Germinal center (tissue), 1 donor: Measurements from ENCODE around the gene PPP1R14D.
"Not testable (repeated sequence)": the region's sequence is repeated elsewhere in the genome, so short reads cannot be mapped to it uniquely, and the experiment has no call there.

Experiments
- DNase-seq: peaks from one replicate; pipeline ENCODE4 v3.0.0; 2012; ENCODE audit warnings: mixed read lengths, low spot score

The PPP1R14D gene, protein sequence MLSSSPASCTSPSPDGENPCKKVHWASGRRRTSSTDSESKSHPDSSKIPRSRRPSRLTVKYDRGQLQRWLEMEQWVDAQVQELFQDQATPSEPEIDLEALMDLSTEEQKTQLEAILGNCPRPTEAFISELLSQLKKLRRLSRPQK

DNA sequence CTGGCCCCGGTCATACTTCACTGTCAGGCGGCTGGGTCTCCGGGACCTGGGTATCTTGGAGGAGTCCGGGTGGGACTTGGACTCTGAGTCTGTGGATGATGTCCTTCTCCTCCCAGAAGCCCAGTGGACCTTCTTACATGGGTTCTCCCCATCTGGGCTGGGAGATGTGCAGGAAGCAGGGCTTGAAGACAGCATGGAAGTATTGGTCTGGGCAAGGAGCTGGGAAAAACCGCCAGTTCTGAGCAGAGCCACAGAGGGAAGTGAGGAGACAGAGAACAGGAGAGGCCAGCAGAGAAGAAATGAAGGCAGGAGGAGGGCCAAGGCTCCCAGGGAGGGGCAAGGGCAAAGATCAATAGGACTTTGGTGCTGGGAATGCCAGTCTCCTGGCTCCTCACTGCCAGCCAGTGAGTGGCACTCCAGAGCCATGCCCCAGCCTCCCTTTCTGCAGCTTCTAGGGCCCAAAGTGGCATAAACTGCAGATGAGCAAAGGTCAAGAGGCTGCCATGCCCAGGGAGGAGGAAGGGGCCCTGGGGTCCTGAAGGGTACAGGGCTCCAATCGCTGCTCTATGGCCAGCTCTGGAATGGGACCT lies at the start of gene PPP1R14D:
TSS of gene PPP1R14D (minus strand) at position 262 of the 590 bp plus-strand sequence. CDS start at position 195, 67 bp downstream.
- no peak for DNase-seq

DNA sequence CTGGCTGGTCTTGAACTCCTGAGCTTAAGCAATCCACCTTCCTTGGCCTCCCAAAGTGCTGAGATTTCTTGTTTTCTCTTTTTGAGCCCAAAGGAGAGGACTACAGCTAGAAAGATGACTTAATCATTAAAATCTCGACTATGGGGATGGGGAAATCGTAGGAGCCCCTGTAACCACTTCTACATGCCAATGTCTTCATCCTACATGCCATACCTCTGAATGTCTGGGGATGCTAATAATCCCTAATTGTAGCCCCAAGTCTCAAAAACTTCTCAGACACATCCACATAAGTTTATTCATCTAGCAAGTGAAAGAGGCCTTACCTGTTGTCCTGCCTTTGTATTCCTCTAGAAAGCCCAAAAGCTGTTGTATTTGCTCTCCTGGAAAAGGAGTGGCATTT lies 49.2 kb upstream of the PPP1R14D start:
- DNase-seq = no peak

DNA sequence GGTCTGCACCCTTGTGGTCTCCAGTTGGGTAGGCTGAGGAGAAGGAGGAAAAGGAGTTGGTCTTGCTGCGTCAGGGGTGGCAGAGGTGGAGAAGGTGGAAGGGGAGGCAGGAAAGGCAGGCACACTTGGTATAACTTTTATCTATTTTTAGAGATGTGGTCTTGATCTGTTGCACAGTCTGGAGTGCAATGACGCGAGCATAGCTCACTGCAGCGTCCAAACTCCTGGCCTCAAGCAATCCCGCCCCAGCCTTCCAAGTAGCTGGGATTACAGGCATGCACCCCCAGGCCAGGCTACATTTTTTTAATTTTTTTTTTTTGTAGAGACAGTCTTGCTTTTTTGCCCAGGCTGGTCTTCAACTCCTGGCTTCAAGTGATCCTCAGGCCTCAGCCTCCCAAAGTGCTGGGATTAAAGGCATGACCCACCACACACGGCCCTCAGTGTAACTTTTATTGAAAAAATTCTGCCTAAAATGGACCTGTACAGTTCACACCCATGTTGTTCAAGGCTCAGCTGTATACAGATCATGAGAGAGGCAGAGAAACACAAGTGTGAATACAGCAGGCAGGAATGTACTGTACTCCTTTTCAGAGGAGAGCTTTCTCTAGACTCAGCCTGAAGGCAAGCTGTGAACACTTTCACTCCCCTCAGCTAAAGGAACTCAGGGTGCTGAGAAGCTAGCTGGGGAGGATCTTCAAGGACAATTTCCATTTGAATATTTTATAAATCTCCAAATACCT lies 47.7 kb upstream of the PPP1R14D start:
- no peak for DNase-seq

DNA sequence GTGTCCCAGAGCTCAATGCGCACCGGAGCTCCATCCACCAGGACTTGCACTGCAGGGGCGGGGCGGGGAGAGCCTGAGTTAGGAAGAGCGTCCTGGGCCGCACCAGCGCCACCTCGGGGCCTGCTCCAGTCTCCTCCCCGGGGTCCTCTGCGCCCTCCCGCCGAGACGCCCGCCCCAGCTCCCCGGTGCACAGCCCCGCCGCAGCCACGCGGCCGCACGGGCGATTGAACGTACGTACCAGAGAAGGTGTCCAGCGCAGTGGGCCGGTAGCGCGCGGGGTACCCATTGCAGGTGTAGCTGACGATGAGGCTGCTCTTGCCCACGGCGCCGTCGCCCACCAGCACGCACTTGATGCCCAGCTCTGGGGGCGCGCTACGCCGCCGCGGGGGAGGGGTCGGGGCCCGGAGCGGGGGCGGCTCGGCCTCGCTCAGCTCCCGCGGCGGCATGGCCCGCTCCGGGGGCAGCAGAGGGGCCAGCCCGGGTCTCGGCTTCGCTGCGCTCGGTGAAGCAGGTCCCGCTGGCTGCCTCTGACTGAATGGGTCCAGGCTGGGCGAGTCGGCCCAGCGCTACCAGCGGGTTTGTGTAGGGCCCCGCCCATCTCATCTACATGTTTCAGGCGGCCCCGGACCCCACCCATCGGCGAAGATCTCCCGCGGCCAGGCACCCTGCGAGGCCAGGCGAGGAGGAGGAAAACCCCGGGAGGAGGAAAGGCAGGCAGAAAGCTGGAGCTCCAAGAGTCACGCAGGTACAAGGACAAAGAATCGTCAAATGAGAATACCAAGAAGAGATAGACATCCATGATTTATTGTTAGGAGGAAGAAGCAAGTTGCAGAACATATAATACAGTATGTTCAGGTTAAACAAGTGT lies 45.4 kb upstream of the PPP1R14D start, which contains the start of gene RHOV:
TSS of gene RHOV (minus strand) at position 541 of the 868 bp plus-strand sequence. CDS start at position 446, 95 bp downstream.
- peak; percentile 81 for DNase-seq

DNA sequence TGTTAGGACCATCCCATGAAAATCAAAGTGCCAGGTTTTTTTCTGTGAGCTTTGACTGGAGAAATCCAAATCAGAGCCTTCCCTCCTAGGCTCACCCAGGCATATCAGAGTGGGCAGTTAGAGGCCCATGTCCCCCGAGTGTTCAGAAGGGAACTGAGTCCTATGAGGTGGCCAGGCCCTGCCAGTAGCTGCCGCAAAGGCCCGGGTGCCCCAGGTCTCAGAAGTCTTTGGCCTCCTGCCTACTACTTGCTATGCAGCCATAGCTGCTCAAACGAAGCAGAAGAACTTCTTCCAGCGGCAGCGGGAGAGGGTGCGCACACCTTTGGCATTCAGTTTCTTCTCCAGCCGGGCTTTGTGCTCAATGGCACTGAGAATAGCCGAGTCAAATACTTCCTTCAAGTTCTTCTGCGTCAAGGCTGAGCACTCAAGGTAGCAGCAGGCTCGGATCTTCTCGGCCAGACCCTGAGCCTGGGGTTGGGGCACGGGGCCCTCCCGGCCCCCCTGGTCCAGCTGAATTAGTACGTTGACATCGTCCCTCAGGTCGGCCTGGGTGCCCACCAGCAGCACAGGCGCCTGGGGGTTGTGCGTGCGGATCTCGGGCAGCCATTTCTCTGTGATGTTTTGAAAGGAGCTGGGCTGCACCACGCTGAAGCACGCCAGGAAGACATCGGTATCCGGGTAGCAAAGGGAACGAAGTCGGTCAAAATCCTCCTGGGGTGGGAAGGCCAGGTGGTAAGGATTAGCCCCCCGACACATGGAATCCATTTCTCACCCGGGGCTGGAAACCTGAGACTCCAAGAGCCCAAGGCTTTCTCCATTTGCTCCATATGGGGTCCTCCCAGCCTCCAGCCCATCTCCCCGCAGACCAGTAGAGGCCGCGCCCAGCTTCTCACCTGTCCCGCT lies 44.5 kb upstream of the PPP1R14D start:
- DNase-seq = no peak

DNA sequence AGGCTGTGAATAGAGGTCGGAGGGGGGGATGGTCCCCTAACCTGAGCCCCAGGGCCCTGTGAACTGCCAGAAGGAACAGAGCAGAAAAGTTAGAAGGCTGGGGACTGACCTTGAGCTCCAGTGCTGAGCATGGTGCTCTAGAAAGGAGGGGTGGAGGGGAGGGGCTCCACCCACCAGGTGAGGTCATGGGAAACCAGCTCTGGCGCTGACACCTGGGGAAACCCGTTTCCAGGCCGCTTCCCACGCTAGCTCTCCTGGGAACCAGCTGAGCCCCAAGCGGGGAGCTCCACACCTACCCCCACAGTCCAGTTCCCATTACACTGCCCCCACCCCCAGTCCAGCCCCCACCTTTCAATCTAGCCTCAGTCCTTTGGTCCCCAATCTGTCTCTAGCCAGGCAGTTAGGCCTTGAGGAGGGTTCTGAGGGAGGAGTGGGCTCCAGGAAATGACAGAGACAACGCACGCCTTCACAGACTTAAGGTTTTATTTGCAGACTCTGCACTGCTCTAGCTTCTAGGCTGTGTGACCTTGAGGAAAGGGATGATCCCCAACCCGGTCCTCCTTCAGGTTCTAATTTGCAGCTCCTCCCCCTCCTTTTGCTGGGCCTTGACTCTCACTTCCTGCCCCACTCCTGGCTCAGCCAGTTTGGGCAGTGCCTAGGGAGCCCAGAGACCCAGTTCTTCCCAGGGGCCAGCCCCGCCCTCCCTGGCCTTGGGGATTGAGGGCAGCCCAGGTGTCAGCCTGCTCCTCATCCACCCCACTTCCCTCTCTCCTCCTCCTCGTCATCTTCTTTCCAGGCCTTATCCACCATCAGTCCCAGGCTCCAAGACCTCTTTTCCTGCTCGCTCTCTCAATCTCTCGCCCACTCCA lies 43.5 kb upstream of the PPP1R14D start:
- DNase-seq = peak; percentile 36

DNA sequence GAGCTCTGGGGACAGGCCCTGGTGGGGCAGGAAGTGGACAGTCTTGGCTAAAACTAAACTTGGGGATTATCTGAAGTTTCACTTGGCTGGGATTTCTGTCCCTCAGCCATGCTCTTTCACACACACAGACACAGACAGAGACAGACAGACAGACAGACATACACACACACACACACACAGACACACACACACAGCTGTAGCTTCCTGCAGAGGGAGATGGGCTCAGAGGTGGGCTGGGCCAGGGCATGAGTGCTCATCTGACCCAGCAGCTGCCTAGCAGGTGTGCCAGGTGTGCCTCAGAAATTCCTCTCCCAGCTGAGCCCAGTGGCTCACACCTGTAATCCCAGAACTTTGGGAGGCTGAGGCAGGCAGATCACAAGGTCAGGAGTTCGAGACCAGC lies 42.2 kb upstream of the PPP1R14D start:
- DNase-seq = no peak

DNA sequence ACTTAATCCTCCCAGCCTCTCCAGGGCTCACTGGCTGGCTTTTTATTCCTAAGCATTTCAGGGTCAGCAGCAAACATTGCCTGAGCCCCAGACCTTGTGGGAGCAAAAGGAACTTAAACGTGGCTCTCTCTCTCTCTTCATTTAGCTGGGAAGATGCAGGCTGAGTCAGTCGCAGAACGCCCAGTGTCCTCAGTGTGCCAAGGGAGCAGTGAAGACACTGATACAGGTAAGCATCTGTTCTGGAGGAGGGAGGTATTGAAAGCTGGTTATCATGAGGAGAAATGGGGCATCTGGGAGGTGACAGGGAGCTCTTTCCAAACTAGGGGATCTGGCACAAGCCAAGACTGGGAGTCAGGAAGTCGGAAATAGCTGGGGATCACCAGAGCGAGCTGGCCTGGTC lies 41.2 kb upstream of the PPP1R14D start:
- no peak for DNase-seq

DNA sequence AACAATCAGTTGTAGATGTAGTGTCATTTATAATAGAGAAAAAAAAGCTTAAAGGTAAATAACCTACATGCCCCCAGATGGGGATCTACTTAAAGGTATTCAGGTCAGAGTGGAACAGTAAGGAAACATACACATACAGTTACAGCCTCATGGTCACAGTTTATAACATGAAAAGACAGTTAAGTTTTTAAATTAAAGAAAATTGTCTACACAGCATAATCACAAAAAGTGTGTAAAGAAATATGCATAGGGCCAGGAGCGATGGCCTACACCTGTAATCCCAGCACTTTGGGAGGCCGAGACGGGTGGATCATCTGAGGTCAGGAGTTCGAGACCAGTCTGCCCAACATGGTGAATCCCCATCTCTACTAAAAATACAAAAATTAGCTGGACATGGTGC lies 38.7 kb upstream of the PPP1R14D start:
- no peak for DNase-seq

DNA sequence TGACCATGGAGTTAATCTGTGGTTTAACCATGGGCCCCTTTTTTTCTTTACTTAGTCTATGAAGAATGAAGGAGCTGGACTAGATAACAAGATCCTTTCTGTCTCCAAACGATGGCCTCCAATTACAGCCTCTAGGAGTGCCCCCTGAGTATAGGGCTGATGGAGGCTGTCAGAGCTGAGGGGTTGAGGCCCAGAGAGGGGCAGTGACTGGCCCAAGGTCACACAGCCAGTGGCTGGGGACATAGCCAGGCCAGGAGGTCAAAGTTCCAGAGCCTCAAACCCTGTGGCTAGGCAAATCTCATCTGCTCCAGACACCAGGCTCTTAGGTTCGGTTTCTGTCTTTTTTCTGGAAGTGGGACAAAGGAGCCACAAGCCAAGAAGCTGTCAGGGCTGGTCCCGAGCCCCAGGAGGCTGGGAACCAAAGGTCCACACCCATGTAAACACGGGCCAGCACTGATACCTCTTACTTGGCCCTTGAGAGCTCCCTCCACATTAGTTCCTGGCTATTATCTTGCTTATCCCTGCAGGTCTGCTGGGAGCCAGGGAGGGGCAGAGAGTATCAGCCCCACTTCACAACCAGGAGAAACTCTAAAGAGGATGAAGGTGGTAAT lies 35.3 kb upstream of the PPP1R14D start:
- DNase-seq = no peak

DNA sequence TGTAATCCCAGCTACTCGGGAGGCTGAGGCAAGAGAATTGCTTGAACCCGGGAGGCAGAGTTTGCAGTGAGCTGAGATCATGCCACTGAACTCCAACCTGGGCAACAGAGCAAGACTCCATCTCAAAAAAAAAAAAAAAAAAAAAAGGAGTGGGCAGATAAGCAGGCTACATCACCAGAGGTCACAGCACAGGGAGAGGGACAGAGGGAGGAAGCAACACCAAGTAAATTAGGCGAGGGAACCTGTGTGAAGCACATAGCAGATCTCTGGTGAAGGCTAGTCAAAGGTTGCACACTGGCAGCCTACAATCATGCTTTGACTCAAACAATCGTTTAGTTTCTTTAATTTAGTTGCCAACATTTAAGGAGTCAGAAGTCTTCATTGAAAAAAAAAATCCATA lies 32.6 kb upstream of the PPP1R14D start:
- not testable (repeated sequence) for DNase-seq

DNA sequence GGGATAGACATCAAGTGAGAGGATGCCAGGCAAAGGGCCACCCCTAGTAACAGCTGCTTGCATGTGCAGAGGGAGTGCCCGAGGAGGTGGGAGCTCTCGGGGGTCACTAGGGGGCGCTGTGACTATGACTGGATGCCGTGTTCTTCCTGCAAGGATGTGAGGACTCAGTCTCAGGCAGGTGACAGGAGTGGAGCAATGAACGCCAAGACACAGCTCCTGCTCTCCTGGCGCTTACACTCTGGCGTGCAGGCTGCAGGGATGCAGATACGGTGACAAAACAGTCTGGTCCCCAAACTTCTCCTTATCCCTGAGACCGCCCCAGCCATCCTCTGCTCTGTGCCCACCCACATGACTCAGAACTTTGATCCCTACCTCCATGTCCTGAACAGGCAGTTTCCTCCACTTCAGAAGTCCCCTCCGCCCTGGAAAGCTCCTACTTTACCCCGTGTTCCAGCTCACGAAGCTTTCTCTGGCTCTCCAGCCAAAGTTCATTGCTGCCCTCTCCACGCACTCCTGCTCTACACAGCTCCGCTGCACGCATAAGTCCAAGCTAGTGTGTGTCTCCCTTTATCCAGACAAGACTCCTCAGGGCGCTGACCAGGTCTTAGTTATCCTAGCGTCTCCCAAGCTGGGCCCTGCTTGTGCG lies 30.8 kb upstream of the PPP1R14D start:
- DNase-seq = peak; percentile 86

DNA sequence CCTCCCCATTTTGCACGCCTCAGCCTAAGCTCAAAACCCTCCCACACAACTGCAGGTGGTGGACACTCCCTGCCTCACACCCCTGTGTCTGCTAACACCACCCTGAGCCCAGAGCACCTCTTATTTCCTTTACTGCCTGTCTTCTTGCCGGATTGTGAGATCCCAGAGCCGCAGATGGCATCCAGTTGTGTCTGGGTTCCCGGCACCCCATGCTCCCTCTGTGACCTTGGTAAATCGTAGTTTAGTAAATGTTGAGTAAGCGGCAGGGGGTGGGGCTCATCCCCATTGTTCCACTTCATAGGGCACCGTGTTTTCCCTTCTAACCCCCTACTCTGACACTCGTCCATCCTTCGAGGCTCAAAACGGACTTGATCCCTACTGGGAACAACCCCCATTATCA lies 30.2 kb upstream of the PPP1R14D start:
- no peak for DNase-seq

DNA sequence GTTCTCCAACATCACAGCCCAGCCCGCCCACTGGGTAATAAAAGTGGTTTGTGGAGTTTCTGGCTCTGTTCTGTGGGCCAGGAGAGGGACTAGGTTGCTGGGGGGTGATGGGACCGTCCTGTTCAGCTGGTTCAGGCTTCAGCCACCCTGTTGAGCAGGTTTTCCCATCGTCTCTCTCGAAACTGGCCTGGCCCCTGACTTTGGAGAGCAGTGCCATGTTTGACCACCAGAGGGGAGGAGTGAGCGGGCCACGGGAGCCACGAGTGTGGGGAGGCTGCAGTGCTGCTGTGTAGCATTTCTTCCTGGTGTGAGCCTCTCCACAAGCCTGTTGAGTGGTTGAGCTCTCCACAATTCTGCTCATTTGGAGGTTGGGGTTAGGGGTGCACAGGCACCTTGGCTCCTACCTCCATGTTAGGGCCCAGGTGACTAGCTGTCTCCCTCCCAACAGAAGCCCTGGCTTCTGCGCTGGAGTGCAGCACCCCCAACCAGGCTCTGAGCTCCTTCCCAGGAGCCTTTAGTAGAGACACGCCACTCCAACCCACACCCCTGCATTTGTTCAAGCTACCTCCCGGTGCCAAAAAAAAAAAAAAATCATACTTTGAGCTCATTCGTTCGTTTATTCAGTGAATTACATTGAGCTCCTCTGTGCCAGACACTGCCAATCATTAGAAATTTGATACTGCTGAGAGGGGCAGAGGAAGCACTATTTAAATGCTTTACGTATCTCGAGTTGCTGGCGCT lies 29.3 kb upstream of the PPP1R14D start:
- peak; percentile 89 for DNase-seq

DNA sequence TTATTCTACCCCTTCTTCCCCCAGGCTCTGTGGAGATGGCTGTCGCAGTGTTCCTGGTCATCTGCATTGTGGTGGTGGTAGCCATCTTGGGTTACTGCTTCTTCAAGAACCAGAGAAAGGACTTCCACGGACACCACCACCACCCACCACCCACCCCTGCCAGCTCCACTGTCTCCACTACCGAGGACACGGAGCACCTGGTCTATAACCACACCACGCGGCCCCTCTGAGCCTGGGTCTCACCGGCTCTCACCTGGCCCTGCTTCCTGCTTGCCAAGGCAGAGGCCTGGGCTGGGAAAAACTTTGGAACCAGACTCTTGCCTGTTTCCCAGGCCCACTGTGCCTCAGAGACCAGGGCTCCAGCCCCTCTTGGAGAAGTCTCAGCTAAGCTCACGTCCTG lies 28.2 kb upstream of the PPP1R14D start:
- no peak for DNase-seq

DNA sequence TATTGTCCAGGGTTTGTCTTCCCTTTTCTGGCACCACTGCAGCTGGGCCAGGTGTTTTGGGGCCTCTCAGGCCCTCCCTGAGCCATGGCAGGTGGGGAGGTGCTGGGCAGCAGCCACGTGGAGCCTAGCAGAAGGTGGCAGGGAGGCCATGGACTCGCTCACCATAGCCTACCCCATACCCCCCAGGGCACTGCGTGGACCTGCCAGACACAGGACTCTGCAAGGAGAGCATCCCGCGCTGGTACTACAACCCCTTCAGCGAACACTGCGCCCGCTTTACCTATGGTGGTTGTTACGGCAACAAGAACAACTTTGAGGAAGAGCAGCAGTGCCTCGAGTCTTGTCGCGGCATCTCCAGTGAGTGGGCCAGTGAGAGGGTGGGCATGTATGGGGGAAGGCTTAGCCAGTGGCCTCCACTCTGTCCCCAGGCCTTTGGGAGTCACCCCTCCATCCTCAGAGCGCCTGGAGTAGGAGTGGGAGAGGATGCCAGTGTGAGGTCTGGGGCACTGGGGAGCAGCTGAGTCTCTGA lies 27.3 kb upstream of the PPP1R14D start:
- no peak for DNase-seq

DNA sequence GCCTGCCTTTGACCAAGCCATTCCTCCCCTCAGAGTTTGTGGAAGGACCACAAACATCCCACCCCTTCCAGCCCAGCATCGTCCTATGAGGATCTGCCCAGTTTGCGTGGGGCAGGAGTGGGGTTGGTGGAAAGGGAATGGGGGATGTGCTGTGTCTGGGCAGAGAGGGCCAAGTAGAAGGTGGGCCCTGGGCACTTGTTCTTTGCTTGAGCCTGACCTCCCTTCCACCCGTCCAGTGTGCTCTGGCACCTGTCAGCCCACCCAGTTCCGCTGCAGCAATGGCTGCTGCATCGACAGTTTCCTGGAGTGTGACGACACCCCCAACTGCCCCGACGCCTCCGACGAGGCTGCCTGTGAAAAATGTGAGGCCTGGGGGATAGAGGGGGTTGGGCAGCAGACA lies 25.7 kb upstream of the PPP1R14D start:
- no peak for DNase-seq

DNA sequence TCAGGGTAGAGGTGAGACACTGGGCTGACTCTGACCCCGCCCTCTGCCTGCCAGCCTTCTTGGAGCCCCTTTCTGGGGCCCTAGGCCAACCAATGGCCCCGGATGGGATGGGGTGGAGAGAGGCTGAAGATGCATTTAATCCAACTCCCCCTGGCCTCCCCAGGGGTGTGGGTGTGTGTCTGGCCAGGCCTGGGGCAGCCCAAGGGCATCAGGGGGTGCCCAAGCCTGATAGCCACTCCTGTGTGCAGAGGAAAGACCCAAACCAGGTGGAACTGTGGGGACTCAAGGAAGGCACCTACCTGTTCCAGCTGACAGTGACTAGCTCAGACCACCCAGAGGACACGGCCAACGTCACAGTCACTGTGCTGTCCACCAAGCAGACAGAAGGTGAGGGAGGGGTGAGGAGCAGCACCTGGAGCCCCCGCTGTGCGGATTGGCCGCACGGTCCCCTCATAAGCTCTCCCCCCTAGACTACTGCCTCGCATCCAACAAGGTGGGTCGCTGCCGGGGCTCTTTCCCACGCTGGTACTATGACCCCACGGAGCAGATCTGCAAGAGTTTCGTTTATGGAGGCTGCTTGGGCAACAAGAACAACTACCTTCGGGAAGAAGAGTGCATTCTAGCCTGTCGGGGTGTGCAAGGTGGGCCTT lies 24.9 kb upstream of the PPP1R14D start:
- no peak for DNase-seq
